Regular cardiac myocyte (primary cell): ENCODE results near the gene MARCHF4. TPM values are rescaled to one million over a fixed set of nuclear protein-coding genes. Genes with fewer than 3 reads are reported as not detected.

Source experiments
- total RNA-seq: library from RNA; depleted of rRNA; stranded (reverse); fragments of >200 nt; gene quantifications from 2 replicates; pipeline ENCODE4 v1.2.3, GENCODE V29; 2014

MARCHF4 gene
- total RNA-seq: 1.1 and 3.3 TPM in 2 replicates

GRCh38 chr2:216371721-216372702, at the start of gene MARCHF4:
TSS of gene MARCHF4 (minus strand) at chr2:216372483. CDS start at chr2:216370260, 2,223 bp downstream.

GRCh38 chr2:216412022-216412999, 40.0 kb upstream of the MARCHF4 start, which contains the start of gene SMARCAL1:
TSS of gene SMARCAL1 (plus strand) at chr2:216412484. CDS start at chr2:216414705, 2,221 bp downstream.

Other genes starting within 250 kb of the MARCHF4 start
- gene SMARCAL1, start 40.0 kb upstream of the MARCHF4 start, total RNA-seq: 19.2 and 20.9 TPM in 2 replicates
- gene RPL37A, start 126.4 kb upstream of the MARCHF4 start, total RNA-seq: 1,138 and 1,508 TPM in 2 replicates